Ovary (tissue), 3 donors: ENCODE measurements around the gene NEO1.

Experiments
- EP300 ChIP-seq: sonication (generic); formaldehyde crosslinking; IDR thresholded peaks from one replicate; pipeline ENCODE4 v1.6.1; 2017; ENCODE audit warnings: antibody characterized with exemption
- POLR2A ChIP-seq: fragments of 450-650 bp; IDR thresholded peaks from one replicate; pipeline ENCODE4 v1.6.1; 2017; ENCODE audit warnings: antibody characterized with exemption, mild to moderate bottlenecking, moderate library complexity
- TF ChIP-seq, protein P1 (sequence below), 3 donors: fragments of 450-650 bp in 2 of 3; fragments of 200-600 bp in 1 of 3; IDR thresholded peaks; one replicate each; pipeline versions ENCODE4 v1.5.1 to v1.8.0; 2016 to 2022; ENCODE audit warnings: antibody characterized with exemption in 3 of 3, mild to moderate bottlenecking in 1 of 3
- donor health status: DM: no; HTN: no; CAD: no.

DNA sequence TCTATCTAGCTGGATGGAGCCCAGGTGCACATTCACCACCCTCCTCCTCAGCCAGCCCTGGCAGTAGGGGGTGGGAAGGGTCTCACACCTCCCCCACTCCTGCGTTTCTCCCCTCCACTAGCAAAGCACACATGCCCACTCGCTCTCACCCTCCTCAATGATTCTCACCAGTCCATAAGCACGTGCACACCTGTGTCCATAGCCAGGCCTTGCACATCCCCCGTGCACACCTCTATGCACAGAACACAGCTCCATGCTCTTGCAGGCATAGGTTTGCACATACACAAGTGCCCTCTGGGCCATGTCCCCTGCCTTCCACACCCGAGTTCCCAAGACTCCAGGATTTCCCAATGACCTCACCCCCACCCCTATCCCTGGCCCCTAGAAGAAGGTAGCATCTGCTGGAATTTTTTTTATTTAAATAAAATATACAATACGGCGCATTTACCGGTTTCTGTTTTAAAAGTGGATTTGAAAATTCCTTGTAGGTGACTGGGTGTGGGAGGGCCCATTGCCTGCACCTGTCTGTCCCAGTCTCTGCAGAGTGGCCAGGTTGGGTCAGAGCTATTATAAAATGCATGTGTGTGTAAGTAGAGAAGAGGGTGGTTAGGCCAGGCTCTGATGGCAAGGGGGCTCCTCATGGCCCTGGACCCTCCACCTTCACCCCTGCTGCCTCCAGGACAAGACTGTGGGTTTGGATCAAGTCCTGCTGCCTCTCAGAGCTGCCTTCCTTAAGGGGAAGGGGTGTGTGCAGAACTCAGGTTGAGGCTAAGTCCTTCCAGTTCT lies 267.4 kb downstream of the NEO1 start:
- TF ChIP-seq, protein P1, sequence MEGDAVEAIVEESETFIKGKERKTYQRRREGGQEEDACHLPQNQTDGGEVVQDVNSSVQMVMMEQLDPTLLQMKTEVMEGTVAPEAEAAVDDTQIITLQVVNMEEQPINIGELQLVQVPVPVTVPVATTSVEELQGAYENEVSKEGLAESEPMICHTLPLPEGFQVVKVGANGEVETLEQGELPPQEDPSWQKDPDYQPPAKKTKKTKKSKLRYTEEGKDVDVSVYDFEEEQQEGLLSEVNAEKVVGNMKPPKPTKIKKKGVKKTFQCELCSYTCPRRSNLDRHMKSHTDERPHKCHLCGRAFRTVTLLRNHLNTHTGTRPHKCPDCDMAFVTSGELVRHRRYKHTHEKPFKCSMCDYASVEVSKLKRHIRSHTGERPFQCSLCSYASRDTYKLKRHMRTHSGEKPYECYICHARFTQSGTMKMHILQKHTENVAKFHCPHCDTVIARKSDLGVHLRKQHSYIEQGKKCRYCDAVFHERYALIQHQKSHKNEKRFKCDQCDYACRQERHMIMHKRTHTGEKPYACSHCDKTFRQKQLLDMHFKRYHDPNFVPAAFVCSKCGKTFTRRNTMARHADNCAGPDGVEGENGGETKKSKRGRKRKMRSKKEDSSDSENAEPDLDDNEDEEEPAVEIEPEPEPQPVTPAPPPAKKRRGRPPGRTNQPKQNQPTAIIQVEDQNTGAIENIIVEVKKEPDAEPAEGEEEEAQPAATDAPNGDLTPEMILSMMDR (IDR thresholded peaks at IDR 0.05) = no peak
- TF ChIP-seq POLR2A (no peak), EP300 (no peak)
